Stomach (tissue), 9 donors: ENCODE measurements around the gene APP. TPM values are rescaled to one million over a fixed set of nuclear protein-coding genes. Genes with fewer than 3 reads are reported as not detected.
A peak's percentile ranks its signal among the peaks of the same experiment; 100 is the strongest.

ENCODE experiments used
- DNase-seq, 2 donors: peaks; one replicate each; pipeline versions ENCODE4 v3.0.0 to v3.0.0-alpha.2; 2013 to 2019
- H3K27ac ChIP-seq, 5 donors: fragments of 200-600 bp in 4 of 5; sonication (generic) in 4 of 5; one replicate each; pipeline ENCODE4 v1.5.1; 2013 to 2019; ENCODE audit warnings: mild to moderate bottlenecking in 1 of 5, moderate library complexity in 1 of 5
- H3K27me3 ChIP-seq, 3 donors: fragments of 200-600 bp; sonication (generic); one replicate each; pipeline ENCODE4 v1.5.1; 2017 to 2019; ENCODE audit warnings: mixed run types in 1 of 3
- H3K36me3 ChIP-seq, 4 donors: fragments of 200-600 bp; sonication (generic); 1 replicate in 3 of 4; 2 replicates in 1 of 4; pipeline ENCODE4 v1.5.1; 2016 to 2019
- H3K4me1 ChIP-seq, 4 donors: fragments of 200-600 bp; sonication (generic); one replicate each; pipeline ENCODE4 v1.5.1; 2016 to 2019
- H3K4me3 ChIP-seq, 4 donors: fragments of 200-600 bp; sonication (generic) in 3 of 4; one replicate each; pipeline ENCODE4 v1.5.1; 2016 to 2019; ENCODE audit warnings: mild to moderate bottlenecking in 1 of 4
- H3K9me3 ChIP-seq, 4 donors: fragments of 200-600 bp; sonication (generic); one replicate each; pipeline ENCODE4 v1.5.1; 2016 to 2019
- EP300 ChIP-seq: sonication (generic); formaldehyde crosslinking; IDR thresholded peaks from one replicate; pipeline ENCODE4 v1.6.1; 2017; ENCODE audit warnings: antibody characterized with exemption
- POLR2A ChIP-seq, 4 donors: fragments of 450-650 bp; IDR thresholded peaks; one replicate each; pipeline ENCODE4 v1.6.1; 2016; ENCODE audit warnings: antibody characterized with exemption in 4 of 4, control low read depth in 2 of 4, mild to moderate bottlenecking in 1 of 4, moderate library complexity in 1 of 4
- POLR2AphosphoS5 ChIP-seq, 3 donors: sonication (generic); formaldehyde crosslinking; IDR thresholded peaks; one replicate each; pipeline ENCODE4 v1.6.1; 2016; ENCODE audit warnings: antibody characterized with exemption in 3 of 3
- WGBS, 5 donors: extraction: QIAGEN DNeasy Blood & Tissue Kit in 3 of 5; methylation state at CpG; one replicate each; pipeline versions ENCODE4 v1.1.5 to v1.1.7; 2013 to 2018; 5-methylcytosine and 5-hydroxymethylcytosine counted together
- intact Hi-C: fragments of 100-400 bp; cut with DNase I; formaldehyde crosslinking; loops from one replicate; pipeline ENCODE4 v1.15.1; 2023; ENCODE audit warnings: low total_unique reads
- polyA plus RNA-seq, 3 donors: library from polyadenylated mRNA; stranded (reverse); fragments of 200-250 nt; gene quantifications; one replicate each; pipeline ENCODE4 v1.2.3, GENCODE V29; 2013
- total RNA-seq, 5 donors: library from RNA; depleted of rRNA; stranded (reverse); fragments of >200 nt; gene quantifications; one replicate each; pipeline versions ENCODE4 v1.1.0 to v1.2.3, GENCODE V29; 2014 to 2016
- TF ChIP-seq, protein P1 (sequence below), 7 experiments: fragments of 450-650 bp in 4 of 7; fragments of 200-600 bp in 3 of 7; sonication (generic) in 3 of 7; IDR thresholded peaks; one replicate each; pipeline ENCODE4 v1.5.1; 2016 to 2019; ENCODE audit warnings: antibody characterized with exemption in 7 of 7, control low read depth in 2 of 7, mild to moderate bottlenecking in 1 of 7
- donor health status: healthy with polysubstance abuse.
- donor health status: Bipolar disorder and iron deficiency.
- donor health status: healthy.

APP gene
- total and polyA plus RNA-seq, 8 donors, result 41.2 to 408 (median 200) TPM

GRCh38 chr21:26115899-26116298, 54.7 kb downstream of the APP start:
- Histone ChIP-seq H3K9me3 (no peaks in the 10 kb centered on the region), H3K36me3 (peaks cover 0 to 9% (median 6%) of the 10 kb centered on the region in 4 donors), H3K4me1 (peaks cover 0 to 77% (median 31%) of the 10 kb centered on the region in 4 donors), H3K4me3 (no peak overlapping the region), H3K27me3 (no peaks in the 10 kb centered on the region), H3K27ac (peak overlapping the region in 2 of 5 donors; percentile 26 to 61)
- DNase-seq, result peak in 1 of 2 donors; percentile 26
- 26 to 40% (median 35%) methylated on average over 2 of the region's 2 CpGs for WGBS, 5 donors
- intact Hi-C loops, result no loop called here
- TF ChIP-seq EP300, result no peak
- TF ChIP-seq, protein P1, sequence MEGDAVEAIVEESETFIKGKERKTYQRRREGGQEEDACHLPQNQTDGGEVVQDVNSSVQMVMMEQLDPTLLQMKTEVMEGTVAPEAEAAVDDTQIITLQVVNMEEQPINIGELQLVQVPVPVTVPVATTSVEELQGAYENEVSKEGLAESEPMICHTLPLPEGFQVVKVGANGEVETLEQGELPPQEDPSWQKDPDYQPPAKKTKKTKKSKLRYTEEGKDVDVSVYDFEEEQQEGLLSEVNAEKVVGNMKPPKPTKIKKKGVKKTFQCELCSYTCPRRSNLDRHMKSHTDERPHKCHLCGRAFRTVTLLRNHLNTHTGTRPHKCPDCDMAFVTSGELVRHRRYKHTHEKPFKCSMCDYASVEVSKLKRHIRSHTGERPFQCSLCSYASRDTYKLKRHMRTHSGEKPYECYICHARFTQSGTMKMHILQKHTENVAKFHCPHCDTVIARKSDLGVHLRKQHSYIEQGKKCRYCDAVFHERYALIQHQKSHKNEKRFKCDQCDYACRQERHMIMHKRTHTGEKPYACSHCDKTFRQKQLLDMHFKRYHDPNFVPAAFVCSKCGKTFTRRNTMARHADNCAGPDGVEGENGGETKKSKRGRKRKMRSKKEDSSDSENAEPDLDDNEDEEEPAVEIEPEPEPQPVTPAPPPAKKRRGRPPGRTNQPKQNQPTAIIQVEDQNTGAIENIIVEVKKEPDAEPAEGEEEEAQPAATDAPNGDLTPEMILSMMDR (IDR thresholded peaks at IDR 0.05), result no peak

DNA sequence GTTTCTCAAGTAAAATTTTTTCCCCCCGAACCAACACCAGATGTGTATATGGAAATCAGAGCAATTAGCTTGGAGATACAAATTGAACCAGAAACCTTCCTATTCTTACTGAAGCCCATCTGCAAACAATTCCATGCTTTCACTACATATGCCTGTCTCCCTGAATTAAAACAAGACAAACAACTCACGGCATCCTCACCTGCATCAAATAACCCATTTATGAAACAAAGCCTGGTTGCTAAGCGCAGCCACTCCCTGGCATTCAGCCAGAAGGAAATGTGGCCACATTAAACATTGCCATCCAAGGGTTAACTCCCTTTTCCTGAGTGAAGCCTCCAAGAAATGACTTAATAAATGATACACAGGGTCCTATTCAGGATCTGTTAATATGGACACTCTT, 55.3 kb downstream of the APP start:
- no peaks in the 10 kb centered on the region for H3K27me3 ChIP-seq
- no peak overlapping the region for H3K4me3 ChIP-seq
- peaks cover 0 to 9% (median 6%) of the 10 kb centered on the region in 4 donors for H3K36me3 ChIP-seq
- no peaks in the 10 kb centered on the region for H3K9me3 ChIP-seq
- H3K27ac ChIP-seq, result peak overlapping the region in 2 of 5 donors; percentile 26 to 61
- H3K4me1 ChIP-seq, result peaks cover 0 to 83% (median 31%) of the 10 kb centered on the region in 4 donors
- WGBS, 5 donors, result 45 to 63% (median 51%) methylated on average over 3 of the region's 3 CpGs
- DNase-seq, result peak in 1 of 2 donors; percentile 72
- intact Hi-C loops, result no loop called here
- TF ChIP-seq EP300, result no peak
- TF ChIP-seq POLR2A (IDR thresholded peaks at IDR 0.05), result no peak
- TF ChIP-seq, protein P1 (IDR thresholded peaks at IDR 0.05), result no peak
- no peak for TF ChIP-seq POLR2AphosphoS5 (IDR thresholded peaks at IDR 0.05)

GRCh38 chr21:26112975-26113374, 57.6 kb downstream of the APP start:
- peaks cover 0 to 67% (median 20%) of the 10 kb centered on the region in 4 donors for H3K4me1 ChIP-seq
- H3K27ac ChIP-seq, result no peak overlapping the region
- H3K9me3 ChIP-seq, result no peaks in the 10 kb centered on the region
- no peaks in the 10 kb centered on the region for H3K27me3 ChIP-seq
- H3K4me3 ChIP-seq, result no peak overlapping the region
- 57 to 85% (median 82%) methylated on average over 3 of the region's 3 CpGs for WGBS, 5 donors
- DNase-seq, result peak in 1 of 2 donors; percentile 17
- H3K36me3 ChIP-seq, result peaks cover 7 to 19% (median 13%) of the 10 kb centered on the region in 4 donors
- TF ChIP-seq POLR2A (IDR thresholded peaks at IDR 0.05) (no peak), EP300 (no peak), POLR2AphosphoS5 (IDR thresholded peaks at IDR 0.05) (no peak)
- TF ChIP-seq, protein P1 (IDR thresholded peaks at IDR 0.05), result no peak
- intact Hi-C loops, result no loop called here

DNA sequence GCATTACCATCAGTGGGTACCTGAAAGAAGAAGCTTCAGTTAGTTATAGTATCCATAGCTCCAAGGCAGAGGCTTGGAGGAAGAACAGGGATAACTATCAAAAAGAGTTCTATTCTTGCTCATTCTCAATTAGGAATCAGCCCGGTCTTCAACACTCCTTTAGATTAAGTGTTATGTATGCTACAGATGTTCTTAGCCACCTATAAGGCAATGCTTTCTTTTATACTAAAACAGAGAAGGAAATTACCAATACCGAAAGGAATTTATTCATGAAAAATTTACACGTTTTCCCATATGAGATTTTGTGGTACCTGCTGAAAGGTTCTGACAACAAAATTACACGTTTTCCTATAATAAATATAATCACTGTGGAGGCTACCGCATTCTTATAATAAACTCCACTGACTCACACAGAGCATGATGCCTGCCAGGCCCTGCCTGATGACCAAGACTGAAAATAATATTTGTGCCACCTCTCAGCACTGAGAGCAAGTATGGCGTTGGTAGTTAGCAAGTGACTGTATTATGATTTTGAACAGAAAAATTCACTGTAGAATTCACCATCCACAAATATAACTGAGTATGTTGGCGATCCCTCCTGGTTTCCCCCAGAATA, 58.3 kb downstream of the APP start:
- 76 to 87% (median 81%) methylated on average over 7 of the region's 7 CpGs for WGBS, 5 donors
- DNase-seq, result no peak
- TF ChIP-seq POLR2A (IDR thresholded peaks at IDR 0.05), result no peak
- no peak for TF ChIP-seq POLR2AphosphoS5 (IDR thresholded peaks at IDR 0.05)
- TF ChIP-seq, protein P1 (IDR thresholded peaks at IDR 0.05), result no peak
- TF ChIP-seq EP300, result no peak
- intact Hi-C loops, result no loop called here
- Histone ChIP-seq H3K9me3 (no peaks in the 10 kb centered on the region), H3K4me3 (no peak overlapping the region), H3K4me1 (peaks cover 0 to 64% (median 17%) of the 10 kb centered on the region in 4 donors), H3K27me3 (no peaks in the 10 kb centered on the region), H3K27ac (no peak overlapping the region), H3K36me3 (peaks cover 7 to 20% (median 14%) of the 10 kb centered on the region in 4 donors)
